Measurements from ENCODE around the gene GFPT1.

DNA sequence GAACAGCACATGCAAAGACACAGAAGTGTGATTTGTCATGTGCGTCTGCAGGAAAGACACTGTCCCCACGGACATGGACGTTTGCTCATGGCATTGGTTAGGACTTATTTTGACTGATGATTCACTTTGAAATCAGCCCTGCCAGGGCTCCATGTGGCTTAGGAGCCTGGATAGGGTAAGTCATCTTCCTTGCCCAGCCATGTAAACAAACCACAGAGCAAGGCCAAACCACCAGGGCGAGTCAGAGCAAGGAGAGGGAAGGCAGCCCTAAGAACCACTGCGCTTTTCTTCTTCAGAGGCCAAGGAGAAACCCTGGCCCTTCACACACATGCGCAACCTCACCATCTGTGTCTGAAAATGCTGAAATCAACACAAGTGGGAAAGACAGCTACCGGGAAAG lies 88.8 kb downstream of the GFPT1 start:
- TF ChIP-seq, protein P1, sequence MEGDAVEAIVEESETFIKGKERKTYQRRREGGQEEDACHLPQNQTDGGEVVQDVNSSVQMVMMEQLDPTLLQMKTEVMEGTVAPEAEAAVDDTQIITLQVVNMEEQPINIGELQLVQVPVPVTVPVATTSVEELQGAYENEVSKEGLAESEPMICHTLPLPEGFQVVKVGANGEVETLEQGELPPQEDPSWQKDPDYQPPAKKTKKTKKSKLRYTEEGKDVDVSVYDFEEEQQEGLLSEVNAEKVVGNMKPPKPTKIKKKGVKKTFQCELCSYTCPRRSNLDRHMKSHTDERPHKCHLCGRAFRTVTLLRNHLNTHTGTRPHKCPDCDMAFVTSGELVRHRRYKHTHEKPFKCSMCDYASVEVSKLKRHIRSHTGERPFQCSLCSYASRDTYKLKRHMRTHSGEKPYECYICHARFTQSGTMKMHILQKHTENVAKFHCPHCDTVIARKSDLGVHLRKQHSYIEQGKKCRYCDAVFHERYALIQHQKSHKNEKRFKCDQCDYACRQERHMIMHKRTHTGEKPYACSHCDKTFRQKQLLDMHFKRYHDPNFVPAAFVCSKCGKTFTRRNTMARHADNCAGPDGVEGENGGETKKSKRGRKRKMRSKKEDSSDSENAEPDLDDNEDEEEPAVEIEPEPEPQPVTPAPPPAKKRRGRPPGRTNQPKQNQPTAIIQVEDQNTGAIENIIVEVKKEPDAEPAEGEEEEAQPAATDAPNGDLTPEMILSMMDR (IDR thresholded peaks at IDR 0.05) = no peak
- TF ChIP-seq POLR2A (IDR thresholded peaks at IDR 0.05) (no peak), POLR2AphosphoS5 (IDR thresholded peaks at IDR 0.05) (no peak)

Measured in stomach (tissue), 4 donors.